A549 (cell line): ENCODE measurements around the gene RBP3. TPM values are rescaled to one million over a fixed set of nuclear protein-coding genes. Genes with fewer than 3 reads are reported as not detected.
A peak's percentile ranks its signal among the peaks of the same experiment; 100 is the strongest.

Experiments used
- ATAC-seq, 2 experiments: fragments of 200-7000 bp in 1 of 2; fragments of >200 bp in 1 of 2; cut with Nextera tagmentation in 1 of 2; cut with Tn5 transposase in 1 of 2; 3 replicates each; pipeline versions ENCODE4 v1.8.0 to v1.9.1; 2018 to 2020; ENCODE audit warnings: mild to moderate bottlenecking in 1 of 2, moderate library complexity in 1 of 2
- CTCF ChIA-PET: fragments of 300-600 bp; sonication (Branson Sonifier 250); formaldehyde crosslinking; extraction: SDS; loops from one replicate; lab custom pipeline; 2021; ENCODE audit warnings: antibody characterized with exemption, inconsistent platforms; lab: Yijun Ruan, JAX
- POLR2A ChIA-PET: fragments of 350-600 bp; formaldehyde crosslinking; extraction: SDS; loops from one replicate; lab custom pipeline; 2021; ENCODE audit warnings: antibody characterized with exemption, inconsistent platforms; lab: Yijun Ruan, JAX
- DNase-seq, 2 experiments: peaks; one replicate each; pipeline versions ENCODE4 v3.0.0 to v3.0.0-alpha.2; 2011 to 2016; ENCODE audit warnings: low read depth in 1 of 2, low spot score in 1 of 2
- FAIRE-seq: peaks from 2 replicates; lab custom pipeline; 2011; peaks lifted over from hg19 to GRCh38; lab: Jason Lieb, UNC
- H3K27ac ChIP-seq, 2 experiments: fragments of >200 bp; sonication (Bioruptor Twin); formaldehyde crosslinking; 3 replicates each; pipeline ENCODE4 v1.5.1; 2016 to 2017
- H3K4me1 ChIP-seq: fragments of >200 bp; sonication (Bioruptor Twin); formaldehyde crosslinking; 3 replicates; pipeline ENCODE4 v1.6.1; 2016
- H3K4me2 ChIP-seq: fragments of >200 bp; sonication (Bioruptor Twin); formaldehyde crosslinking; 3 replicates; pipeline ENCODE4 v1.6.1; 2016
- H3K4me3 ChIP-seq: fragments of >200 bp; sonication (Bioruptor Twin); formaldehyde crosslinking; 3 replicates; pipeline ENCODE4 v1.5.1; 2016
- H3K9me3 ChIP-seq: fragments of >200 bp; sonication (Bioruptor Twin); formaldehyde crosslinking; 3 replicates; pipeline ENCODE4 v1.6.1; 2016
- BHLHE40 ChIP-seq: IDR thresholded peaks from 2 replicates; pipeline ENCODE4 v1.6.1; 2012; ENCODE audit warnings: low read depth, low read length, inconsistent platforms
- CBX2 ChIP-seq: fragments of 200-600 bp; sonication (generic); IDR thresholded peaks from 2 replicates; pipeline ENCODE4 v1.6.1; 2016; ENCODE audit warnings: low read depth, mild to moderate bottlenecking, borderline replicate concordance
- CBX8 ChIP-seq: fragments of 200-600 bp; sonication (generic); IDR thresholded peaks from 2 replicates; pipeline ENCODE4 v1.6.1; 2016
- CTCF ChIP-seq: fragments of >200 bp; sonication (Bioruptor Twin); formaldehyde crosslinking; IDR thresholded peaks from 3 replicates; pipeline ENCODE4 v1.5.1; 2016
- EHMT2 ChIP-seq: fragments of 200-600 bp; sonication (generic); IDR thresholded peaks from 2 replicates; pipeline ENCODE4 v1.6.1; 2016; ENCODE audit warnings: antibody characterized with exemption, low read depth, mild to moderate bottlenecking, moderate library complexity
- EP300 ChIP-seq, 2 experiments: fragments of >200 bp; sonication (Bioruptor Twin); formaldehyde crosslinking; IDR thresholded peaks; 2 replicates in 1 of 2; 3 replicates in 1 of 2; pipeline ENCODE4 v1.6.1; 2016 to 2017
- HMGXB4 ChIP-seq: fragments of 250-450 bp; sonication (Bioruptor Pico); IDR thresholded peaks from 2 replicates; pipeline ENCODE4 v1.5.0; 2021; ENCODE audit warnings: mild to moderate bottlenecking, moderate library complexity, borderline replicate concordance
- NFE2L2 ChIP-seq: fragments of 150-350 bp; conservative IDR thresholded peaks from 2 replicates; pipeline ENCODE4 v1.6.1; 2014; ENCODE audit warnings: low read length
- PBX3 ChIP-seq: IDR thresholded peaks from 2 replicates; pipeline ENCODE4 v1.6.1; 2012
- PHF8 ChIP-seq: fragments of 200-600 bp; sonication (generic); IDR thresholded peaks from 2 replicates; pipeline ENCODE4 v1.6.1; 2016; ENCODE audit warnings: low read depth, mild to moderate bottlenecking, antibody characterized with exemption, moderate library complexity, borderline replicate concordance
- POLR2AphosphoS2 ChIP-seq: conservative IDR thresholded peaks from 2 replicates; pipeline ENCODE4 v1.6.1; 2012; ENCODE audit warnings: low read length, improper control_type of control experiment, inconsistent platforms
- RARB ChIP-seq: fragments of 250-450 bp; sonication (Bioruptor Pico); IDR thresholded peaks from 2 replicates; pipeline ENCODE4 v1.8.0; 2021; ENCODE audit warnings: mild to moderate bottlenecking, moderate library complexity
- SMC3 ChIP-seq: fragments of >200 bp; sonication (Bioruptor Twin); formaldehyde crosslinking; IDR thresholded peaks from 3 replicates; pipeline ENCODE4 v1.6.1; 2018; ENCODE audit warnings: inconsistent platforms
- TFCP2L1 ChIP-seq: fragments of 250-450 bp; sonication (Bioruptor Pico); IDR thresholded peaks from 2 replicates; pipeline ENCODE4 v1.5.0; 2021; ENCODE audit warnings: mild to moderate bottlenecking
- TP53 ChIP-seq: fragments of 250-450 bp; sonication (Bioruptor Pico); IDR thresholded peaks from 2 replicates; pipeline ENCODE4 v1.5.0; 2021; ENCODE audit warnings: mild to moderate bottlenecking, moderate library complexity
- ZC3H11A ChIP-seq: fragments of 450-650 bp; IDR thresholded peaks from 2 replicates; pipeline ENCODE4 v1.6.1; 2014; ENCODE audit warnings: antibody characterized with exemption, mild to moderate bottlenecking
- ZNF302 ChIP-seq: fragments of 250-450 bp; sonication (Bioruptor Pico); IDR thresholded peaks from 2 replicates; pipeline ENCODE4 v1.9.0; 2021; ENCODE audit warnings: inconsistent platforms, mild to moderate bottlenecking, moderate library complexity
- ZSCAN20 ChIP-seq: fragments of 250-450 bp; sonication (Bioruptor Pico); IDR thresholded peaks from 2 replicates; pipeline ENCODE4 v1.8.0; 2022; ENCODE audit warnings: mild to moderate bottlenecking, moderate library complexity
- WGBS: methylation state at CpG from one replicate; pipeline ENCODE4 v1.1.6; 2017; ENCODE audit errors: missing lambda C conversion rate; 5-methylcytosine and 5-hydroxymethylcytosine counted together
- polyA plus RNA-seq, 4 experiments: library from polyadenylated mRNA; depleted of rRNA in 3 of 4; stranded (reverse); fragments of >200 nt; fragmentation: RNase III in 1 of 4; extraction: RNeasy Plus Mini Kit Qiagen cat#74134 plus additional on column Dnase treatment in 1 of 4; gene quantifications; 2 replicates in 3 of 4; 3 replicates in 1 of 4; pipeline ENCODE4 v1.2.3, GENCODE V29; 2011 to 2017

The RBP3 gene
- polyA plus RNA-seq, 2 of the 4 experiments (the other 2 are of a cell fraction), result not detected

- Histone ChIP-seq H3K27ac (peak overlapping the region in 1 of 2 experiments; percentile 9; a peak in 1 of 6 replicates), H3K9me3 (no peaks in the 10 kb centered on the region), H3K4me3 (no peak overlapping the region), H3K4me2 (peak overlapping the region; percentile 40), H3K4me1 (peaks cover 27% of the 10 kb centered on the region)
- TF ChIP-seq PHF8 (no peak), SMC3 (no peak), TP53 (CRISPR knock-in tag) (no peak), RARB (CRISPR knock-in tag) (no peak), BHLHE40 (no peak), ZNF302 (CRISPR knock-in tag) (no peak), NFE2L2 (no peak), ZC3H11A (no peak), CBX2 (no peak), CTCF (no peak), PBX3 (no peak), POLR2AphosphoS2 (no peak), CBX8 (no peak)
- ATAC-seq, result no peak
- WGBS, result 77% methylated on average over 9 of the region's 9 CpGs
- POLR2A ChIA-PET, result no interaction called here
- CTCF ChIA-PET, result interaction anchor here (0.9 to 1.4 kb wide), 4 partner anchors 13 to 1275 kb away, joined by 3 to 5 read pairs (median 3); no protein-coding TSS in a partner anchor
- no peak for FAIRE-seq
- DNase-seq, result no peak
Observed at GRCh38 chr10:47381427-47382379, 33.5 kb downstream of the RBP3 start.

- H3K4me3 ChIP-seq, result peak overlapping the region; percentile 60
- TF ChIP-seq POLR2AphosphoS2, result no peak
- TF ChIP-seq HMGXB4 (CRISPR knock-in tag), result no peak
- no peak for TF ChIP-seq EHMT2
- no peak for TF ChIP-seq PBX3
- no peak for TF ChIP-seq TFCP2L1 (CRISPR knock-in tag)
- no peak for TF ChIP-seq TP53 (CRISPR knock-in tag)
- no peak for TF ChIP-seq PHF8
- no peak for TF ChIP-seq ZSCAN20
- TF ChIP-seq EP300 (IDR thresholded peaks at IDR 0.05), result no peak
- WGBS, result 9% methylated on average over 9 of the region's 9 CpGs
- peaks cover 27% of the 10 kb centered on the region for H3K4me1 ChIP-seq
- H3K9me3 ChIP-seq, result no peaks in the 10 kb centered on the region
- DNase-seq (no peak), ATAC-seq (peak; percentile 16 to 31; a peak in 4 of 6 replicates), FAIRE-seq (no peak)
- peak overlapping the region; percentile 72 to 95 for H3K27ac ChIP-seq
- ChIA-PET POLR2A (interaction anchor here (0.7 to 1.4 kb wide), 8 partner anchors 8 to 58 kb away, joined by 3 to 5 read pairs (median 4); no protein-coding TSS in a partner anchor), CTCF (interaction anchor here (1.0 to 2.3 kb wide), 7 partner anchors 9 to 25 kb away, joined by 3 to 11 read pairs (median 5); no protein-coding TSS in a partner anchor)
- peak overlapping the region; percentile 88 for H3K4me2 ChIP-seq
Observed at GRCh38 chr10:47383261-47384147, 35.3 kb downstream of the RBP3 start.
